ENCODE results near the gene KRTAP10-5.
"Not testable (repeated sequence)": the region's sequence is repeated elsewhere in the genome, so short reads cannot be mapped to it uniquely, and the experiment has no call there.

Gene KRTAP10-5

GRCh38 chr21:44611551-44611950 is 31.1 kb upstream of the KRTAP10-5 start:
- DNase-seq (ENCODE audit: low read depth in 1 of 2, low spot score in 1 of 2), result no peak

GRCh38 chr21:44610157-44610843 is 29.9 kb upstream of the KRTAP10-5 start:
- DNase-seq (ENCODE audit: low read depth in 1 of 2, low spot score in 1 of 2), result not testable (repeated sequence)

GRCh38 chr21:44609193-44609592 is 28.8 kb upstream of the KRTAP10-5 start:
- DNase-seq (ENCODE audit: low read depth in 1 of 2, low spot score in 1 of 2), result no peak

GRCh38 chr21:44606495-44606894 is 26.1 kb upstream of the KRTAP10-5 start:
- no peak for DNase-seq (ENCODE audit: low read depth in 1 of 2, low spot score in 1 of 2)

GRCh38 chr21:44603911-44604310 is 23.5 kb upstream of the KRTAP10-5 start:
- DNase-seq (ENCODE audit: low read depth in 1 of 2, low spot score in 1 of 2), result no peak

GRCh38 chr21:44603109-44603875 is 22.9 kb upstream of the KRTAP10-5 start:
- no peak for DNase-seq (ENCODE audit: low read depth in 1 of 2, low spot score in 1 of 2)

GRCh38 chr21:44602463-44602850 is 22.1 kb upstream of the KRTAP10-5 start:
- no peak for DNase-seq (ENCODE audit: low read depth in 1 of 2, low spot score in 1 of 2)

GRCh38 chr21:44601596-44602462 is 21.4 kb upstream of the KRTAP10-5 start:
- no peak for DNase-seq (ENCODE audit: low read depth in 1 of 2, low spot score in 1 of 2)

- DNase-seq (ENCODE audit: low read depth in 1 of 2, low spot score in 1 of 2), result not testable (repeated sequence)
Observed at GRCh38 chr21:44601091-44601490, 20.7 kb upstream of the KRTAP10-5 start.

- not testable (repeated sequence) for DNase-seq (ENCODE audit: low read depth in 1 of 2, low spot score in 1 of 2)
Observed at GRCh38 chr21:44600118-44600978, 19.9 kb upstream of the KRTAP10-5 start, which contains the start of gene KRTAP10-7. Gene KRTAP10-7 (plus strand): TSS chr21:44600597. CDS start chr21:44600622, 25 bp downstream.

GRCh38 chr21:44599264-44600029 is 19.0 kb upstream of the KRTAP10-5 start:
- no peak for DNase-seq (ENCODE audit: low read depth in 1 of 2, low spot score in 1 of 2)

- DNase-seq (ENCODE audit: low read depth in 1 of 2, low spot score in 1 of 2), result no peak
Observed at GRCh38 chr21:44598061-44598460, 17.7 kb upstream of the KRTAP10-5 start.

GRCh38 chr21:44596068-44596725 is 15.8 kb upstream of the KRTAP10-5 start:
- DNase-seq (ENCODE audit: low read depth in 1 of 2, low spot score in 1 of 2), result no peak

- DNase-seq (ENCODE audit: low read depth in 1 of 2, low spot score in 1 of 2), result no peak
Observed at GRCh38 chr21:44595524-44595923, 15.1 kb upstream of the KRTAP10-5 start.

- DNase-seq (ENCODE audit: low read depth in 1 of 2, low spot score in 1 of 2), result no peak
Observed at GRCh38 chr21:44594406-44594916, 14.1 kb upstream of the KRTAP10-5 start.

- DNase-seq (ENCODE audit: low read depth in 1 of 2, low spot score in 1 of 2), result no peak
Observed at GRCh38 chr21:44593598-44594405, 13.4 kb upstream of the KRTAP10-5 start.

GRCh38 chr21:44592446-44593311 is 12.3 kb upstream of the KRTAP10-5 start, which contains the start of gene KRTAP10-6:
Gene KRTAP10-6 (minus strand): TSS chr21:44592505. CDS start chr21:44592484, 21 bp downstream.
- DNase-seq (ENCODE audit: low read depth in 1 of 2, low spot score in 1 of 2), result no peak

All from activated T-helper 1 cell treated with anti-CD3 and anti-CD28 coated beads, Interleukin-2, amount 50 U/mL, for 16 hours (primary cell).